Fibroblast of skin of back (primary cell): ENCODE data around the gene SLC25A36. TPM values are rescaled to one million over a fixed set of nuclear protein-coding genes. Genes with fewer than 3 reads are reported as not detected.

Experiments used
- DNase-seq: peaks from one replicate; pipeline ENCODE4 v3.0.0-alpha.2; 2013
- polyA plus RNA-seq, 2 experiments: library from polyadenylated mRNA; unstranded; fragments of 120-200 nt; gene quantifications; one replicate each; pipeline ENCODE4 v1.2.1, GENCODE V29; 2013; ENCODE audit not compliant: insufficient read length in 2 of 2

Gene SLC25A36, protein sequence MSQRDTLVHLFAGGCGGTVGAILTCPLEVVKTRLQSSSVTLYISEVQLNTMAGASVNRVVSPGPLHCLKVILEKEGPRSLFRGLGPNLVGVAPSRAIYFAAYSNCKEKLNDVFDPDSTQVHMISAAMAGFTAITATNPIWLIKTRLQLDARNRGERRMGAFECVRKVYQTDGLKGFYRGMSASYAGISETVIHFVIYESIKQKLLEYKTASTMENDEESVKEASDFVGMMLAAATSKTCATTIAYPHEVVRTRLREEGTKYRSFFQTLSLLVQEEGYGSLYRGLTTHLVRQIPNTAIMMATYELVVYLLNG
- 39.1 TPM for polyA plus RNA-seq (2013, experiment 1 of 2; ENCODE audit: insufficient read length)
- 47.6 TPM for polyA plus RNA-seq (2013, experiment 2 of 2; ENCODE audit: insufficient read length)

DNA sequence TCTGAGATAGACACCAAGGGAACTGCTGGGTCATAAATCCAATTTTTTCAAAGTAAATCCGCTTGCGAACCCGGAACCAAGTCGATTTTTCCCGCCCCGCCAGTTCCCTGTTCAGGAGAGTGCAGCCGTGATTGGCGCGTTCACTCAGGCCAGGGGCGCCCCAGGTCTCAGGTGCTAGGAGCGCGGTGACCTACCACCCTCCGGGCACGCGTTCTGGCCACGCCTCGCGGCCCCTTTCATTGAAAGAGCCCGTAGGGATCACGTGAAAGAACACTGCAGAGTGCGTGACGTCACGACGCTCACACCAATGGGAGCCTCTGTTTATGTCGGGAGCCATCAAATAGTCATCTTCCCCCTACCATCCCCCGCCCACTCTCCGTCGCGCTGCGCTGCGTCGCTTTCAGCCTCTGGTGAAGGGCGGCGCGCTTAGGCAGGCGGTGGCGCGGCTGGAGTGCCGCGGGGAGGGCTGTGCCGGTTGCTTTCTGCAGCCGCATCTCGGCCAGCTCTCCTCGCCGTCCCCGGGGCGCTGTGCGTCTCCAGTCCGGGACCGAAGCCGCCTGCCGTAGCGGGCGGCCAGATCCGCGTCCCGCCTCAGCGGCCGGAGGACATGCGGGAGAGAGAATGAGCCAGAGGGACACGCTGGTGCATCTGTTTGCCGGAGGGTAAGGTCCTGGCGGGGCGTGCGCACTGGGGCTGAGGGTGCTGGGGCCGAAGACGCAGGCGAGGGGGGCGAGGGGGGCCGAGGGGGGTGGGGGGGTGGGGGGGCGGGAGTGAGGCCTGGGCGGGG lies at the start of gene SLC25A36:
Gene SLC25A36 (plus strand): TSS at position 403 of the 787 bp plus-strand sequence. CDS start 219 bp downstream, at position 622.
- peak; percentile 98 for DNase-seq

DNA sequence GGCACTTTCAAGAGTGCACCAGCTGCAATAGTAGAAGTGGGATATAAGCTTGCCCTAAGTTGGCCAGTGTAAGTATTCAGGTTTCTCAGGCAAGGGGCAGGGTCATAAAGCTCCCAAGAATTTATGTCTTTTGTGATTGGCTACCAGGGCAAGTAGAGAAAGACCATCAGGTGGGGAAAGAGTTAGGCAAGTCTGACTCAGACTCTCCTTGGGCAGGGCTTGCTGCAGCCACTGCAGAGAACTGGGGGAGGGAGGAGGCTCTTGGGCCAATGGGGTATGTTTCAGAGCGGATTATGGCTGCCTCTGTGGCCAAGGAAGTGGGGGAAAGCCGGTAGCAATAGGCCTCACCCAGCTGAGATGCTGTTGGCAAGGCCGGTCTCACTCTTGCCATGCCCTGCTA lies 44.6 kb upstream of the SLC25A36 start:
- no peak for DNase-seq

DNA sequence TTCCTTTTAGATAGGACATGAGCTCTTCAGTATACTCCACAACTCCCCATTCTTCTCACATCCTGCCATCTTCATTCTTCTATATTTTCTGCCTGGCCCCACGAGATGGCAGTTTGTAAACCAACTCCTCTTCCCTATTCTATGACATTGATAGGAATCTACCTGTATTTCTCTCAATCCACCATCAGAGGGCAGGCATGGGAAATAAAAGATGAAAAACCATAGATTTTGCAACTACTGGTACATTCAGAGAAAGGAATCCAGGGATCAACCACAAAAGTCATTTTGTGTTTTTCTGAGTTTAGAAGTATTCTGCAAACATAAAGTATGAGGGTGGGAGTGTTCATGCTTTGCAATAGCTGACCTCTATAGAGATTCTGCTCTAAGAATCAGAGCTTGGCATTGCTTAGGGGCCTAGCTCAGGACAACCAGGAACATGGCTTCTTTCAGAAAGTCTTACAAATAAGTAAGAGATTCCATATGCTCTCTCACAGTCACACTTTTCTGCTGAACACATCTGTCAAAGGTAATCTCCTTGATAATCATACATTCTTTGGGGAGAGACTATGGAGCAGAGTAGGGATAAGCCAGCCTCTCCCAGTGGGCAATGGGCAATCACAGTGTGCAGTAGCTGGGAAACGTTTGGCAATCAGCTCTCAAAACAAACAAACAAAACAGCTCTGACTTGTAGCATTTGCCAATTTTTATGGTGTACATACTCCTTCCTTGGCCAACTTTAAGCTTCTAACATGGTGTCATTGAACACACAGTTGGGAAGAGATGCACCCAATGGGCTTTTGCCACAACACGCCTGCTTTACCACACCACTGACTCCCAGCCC lies 43.1 kb upstream of the SLC25A36 start:
- DNase-seq, result peak; percentile 75

DNA sequence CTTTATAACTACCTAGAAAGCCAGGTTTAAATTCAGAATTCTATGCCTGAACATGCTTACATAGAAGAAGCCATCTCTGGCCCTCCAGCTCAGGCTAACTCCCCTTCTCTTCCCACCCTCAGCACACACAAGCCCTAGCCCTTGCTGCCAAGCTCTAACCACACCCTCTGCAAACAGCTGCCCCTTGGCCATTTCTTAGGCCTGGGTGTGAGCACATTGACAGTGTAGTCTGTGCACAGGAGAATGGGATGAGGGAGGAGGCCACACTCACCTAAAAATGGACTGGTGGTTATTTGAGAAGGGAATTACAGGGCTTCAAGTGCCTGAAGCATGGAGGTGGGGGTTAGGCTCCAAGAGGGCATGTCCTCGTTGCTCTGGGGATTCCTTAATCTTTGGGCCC lies 42.3 kb upstream of the SLC25A36 start:
- DNase-seq, result no peak

DNA sequence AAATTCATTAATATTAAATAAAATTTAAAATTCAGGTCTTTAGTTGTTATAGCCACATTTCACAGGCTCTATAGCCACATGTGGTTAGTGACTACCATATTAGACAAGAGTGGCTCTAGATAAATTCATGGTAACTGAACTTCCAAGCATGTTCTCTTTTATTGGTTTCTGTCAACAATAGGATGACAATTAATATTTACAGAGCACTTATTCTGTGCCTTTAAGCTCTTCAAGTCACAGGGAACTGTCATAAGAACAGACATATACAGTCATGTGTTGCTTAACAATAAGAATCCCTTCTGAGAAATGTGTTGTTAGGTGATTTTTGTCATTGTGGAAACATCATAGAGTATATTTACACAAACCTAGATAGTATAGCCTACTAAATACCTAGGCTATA lies 38.8 kb upstream of the SLC25A36 start:
- no peak for DNase-seq

DNA sequence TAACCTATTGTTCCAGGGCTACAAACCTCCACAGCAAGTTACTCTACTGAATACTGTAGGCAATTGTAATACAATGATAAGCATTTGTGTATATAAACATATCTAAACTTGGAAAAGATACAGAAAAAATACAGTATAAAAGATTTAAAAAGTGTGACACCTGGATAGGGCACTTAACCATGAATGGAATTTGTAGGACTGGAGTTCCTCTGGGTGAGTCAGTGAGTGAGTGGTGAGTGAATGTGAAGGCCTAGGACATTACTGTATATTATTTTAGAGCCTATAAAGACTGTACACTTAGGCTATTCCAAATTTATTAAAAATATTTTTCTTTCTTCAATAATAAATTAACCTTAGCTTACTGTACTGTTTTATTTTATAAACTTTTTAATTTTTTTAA lies 38.4 kb upstream of the SLC25A36 start:
- peak; percentile 10 for DNase-seq

DNA sequence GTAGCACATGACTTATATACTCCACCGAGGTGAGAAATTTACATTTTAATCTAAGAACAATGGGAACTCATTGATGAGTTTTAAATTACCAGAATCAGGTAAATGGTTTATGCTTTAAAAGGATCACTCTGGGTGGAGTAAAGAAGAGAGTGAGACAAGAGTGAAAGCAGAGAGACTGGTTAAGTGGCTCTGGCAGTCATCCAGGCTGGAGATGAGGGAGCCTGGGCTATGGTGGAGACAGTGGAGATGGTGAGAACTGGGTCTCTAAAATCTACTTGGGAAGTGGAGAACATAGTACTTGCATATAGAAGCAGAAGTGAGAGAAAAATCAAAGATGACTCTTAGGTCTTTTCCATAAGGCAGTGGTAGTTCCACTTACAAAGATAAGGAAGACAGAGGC lies 37.1 kb upstream of the SLC25A36 start:
- DNase-seq, result no peak

DNA sequence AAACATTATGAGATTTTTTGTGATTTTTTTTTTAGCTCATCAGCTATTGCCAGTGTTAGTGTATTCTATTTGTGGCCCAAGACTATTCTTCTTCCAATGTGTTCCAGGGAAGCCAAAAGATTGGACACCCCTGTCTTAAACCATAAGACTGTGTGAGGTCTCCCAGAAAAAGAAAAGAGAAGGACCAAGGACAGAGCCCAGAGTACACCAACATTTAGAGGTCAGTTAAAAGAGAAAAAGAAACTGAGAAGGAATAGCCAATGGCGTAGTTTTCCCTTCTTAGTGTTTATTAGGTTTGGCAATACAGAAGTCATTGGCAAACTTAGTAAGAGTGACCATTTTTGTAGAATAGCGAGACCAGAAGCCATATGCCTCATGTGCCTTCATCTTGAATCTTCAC lies 36.1 kb upstream of the SLC25A36 start:
- DNase-seq, result no peak

DNA sequence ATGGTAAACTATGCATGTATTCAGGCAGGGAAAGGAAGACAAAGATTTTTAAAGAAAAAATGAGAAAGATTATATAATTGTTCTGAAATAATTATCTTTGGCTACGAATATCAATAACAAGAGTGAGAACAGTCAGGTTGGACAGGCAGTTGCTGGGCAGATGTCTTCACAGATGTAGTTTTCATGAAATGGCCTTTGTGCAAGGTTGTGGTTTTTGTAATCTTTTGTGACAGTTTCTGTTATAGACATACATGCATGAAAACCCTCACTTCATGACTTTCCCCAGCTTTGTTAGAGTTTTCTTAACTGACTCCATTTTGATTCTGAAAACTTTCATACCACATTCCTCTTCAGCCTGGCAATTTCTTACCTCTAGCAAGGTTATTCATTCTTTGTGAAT lies 34.9 kb upstream of the SLC25A36 start:
- no peak for DNase-seq

DNA sequence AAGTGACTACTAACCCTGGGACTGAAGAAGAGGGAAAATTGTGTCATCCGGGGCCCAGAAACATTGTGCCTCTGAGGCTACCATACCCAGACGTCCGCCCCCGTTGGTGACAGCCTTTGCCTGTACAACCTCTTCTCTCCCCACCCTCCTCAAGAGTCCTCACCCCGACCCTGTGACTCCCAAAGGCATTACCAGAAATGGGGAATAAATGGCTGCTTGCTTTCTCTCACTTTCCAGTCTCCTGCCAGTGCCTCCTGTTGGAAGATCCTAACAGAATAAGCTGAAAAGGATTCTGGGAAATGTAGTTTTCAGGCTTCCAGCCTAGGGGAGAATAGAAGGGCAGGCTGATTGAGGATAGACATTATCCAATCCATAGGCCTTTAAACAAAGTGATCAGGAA lies 30.8 kb upstream of the SLC25A36 start:
- DNase-seq, result peak; percentile 16

DNA sequence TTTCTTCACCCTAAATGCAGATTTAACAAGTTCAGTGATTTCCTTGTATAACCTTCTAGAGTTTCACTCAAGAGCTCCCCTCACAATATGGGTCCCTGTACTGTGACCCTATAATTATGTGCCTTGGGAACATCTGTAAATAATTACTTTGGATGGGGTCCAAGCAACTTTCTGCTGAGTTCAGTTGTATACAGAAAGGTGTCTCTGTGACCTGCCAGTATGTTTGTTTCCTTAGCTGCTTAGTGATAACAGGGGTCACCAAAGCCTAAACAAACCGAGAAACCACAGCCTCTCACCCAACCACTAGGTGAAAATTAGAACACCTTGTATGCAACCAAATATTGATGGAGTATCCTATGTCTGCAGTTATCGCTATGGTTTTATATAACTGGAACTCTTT lies 29.8 kb upstream of the SLC25A36 start:
- no peak for DNase-seq

DNA sequence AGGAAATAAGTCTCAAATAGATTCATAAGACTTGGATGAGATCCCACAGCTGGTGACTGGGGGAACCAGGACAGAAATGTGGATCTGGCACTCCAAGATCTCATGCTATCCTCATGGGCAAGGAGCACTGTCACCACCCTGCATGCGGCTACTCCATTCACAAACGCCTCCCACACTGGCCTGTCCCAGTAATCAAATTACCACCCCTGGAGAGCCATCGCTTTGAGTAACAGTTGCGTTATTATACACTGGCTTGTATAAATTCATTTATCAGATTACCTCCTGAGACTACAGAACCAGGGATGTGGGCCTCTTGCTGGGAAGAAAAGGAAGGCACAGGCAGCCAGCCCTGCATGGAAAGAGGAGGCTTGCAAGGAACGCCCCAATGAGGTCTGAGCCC lies 27.9 kb upstream of the SLC25A36 start:
- no peak for DNase-seq

DNA sequence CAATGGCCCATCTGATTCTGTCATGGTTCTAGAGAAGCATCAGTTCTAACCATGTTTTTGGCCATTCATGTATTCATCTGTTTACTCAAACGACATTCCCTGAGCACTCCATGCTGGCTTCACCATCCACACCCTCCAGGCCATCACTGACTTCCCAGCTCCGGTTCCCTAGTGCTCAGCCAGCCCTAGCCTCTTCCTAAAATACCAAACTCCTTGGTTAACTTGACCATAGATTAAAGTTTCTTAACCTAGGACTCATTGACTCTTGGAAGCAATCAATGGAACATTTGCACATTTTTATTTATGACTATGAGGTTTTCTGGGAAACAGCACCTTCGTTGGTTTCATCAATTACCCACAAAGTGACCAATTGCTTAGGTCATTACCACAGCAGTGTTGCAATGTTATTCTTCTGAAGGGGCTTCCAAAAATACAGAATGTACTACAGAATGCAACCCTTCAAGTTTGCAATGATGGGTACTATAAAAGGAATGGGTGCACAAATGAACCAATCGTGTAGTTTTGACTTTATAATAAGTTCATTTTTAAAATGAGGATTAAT lies 27.2 kb upstream of the SLC25A36 start:
- DNase-seq, result no peak

DNA sequence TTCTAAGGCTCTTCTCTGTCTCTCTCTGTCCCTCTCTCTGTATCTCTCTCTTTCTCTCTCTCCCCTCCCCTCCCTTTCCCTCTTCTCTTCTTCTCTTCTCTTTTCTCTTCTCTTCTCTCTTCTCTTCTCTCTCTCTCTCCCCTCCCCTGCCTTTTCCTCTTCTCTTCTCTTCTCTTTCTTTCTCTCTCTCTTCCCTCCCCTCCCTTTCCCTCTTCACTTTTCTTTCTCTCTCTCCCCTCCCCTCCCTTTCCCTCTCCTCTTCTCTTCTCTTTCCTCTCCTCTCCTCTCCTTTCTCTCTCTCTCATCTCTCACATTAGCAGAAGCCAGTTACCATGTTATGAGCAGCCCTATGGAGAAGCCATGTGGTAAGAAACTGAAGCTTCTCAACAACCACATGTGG lies 25.0 kb upstream of the SLC25A36 start:
- no peak for DNase-seq

DNA sequence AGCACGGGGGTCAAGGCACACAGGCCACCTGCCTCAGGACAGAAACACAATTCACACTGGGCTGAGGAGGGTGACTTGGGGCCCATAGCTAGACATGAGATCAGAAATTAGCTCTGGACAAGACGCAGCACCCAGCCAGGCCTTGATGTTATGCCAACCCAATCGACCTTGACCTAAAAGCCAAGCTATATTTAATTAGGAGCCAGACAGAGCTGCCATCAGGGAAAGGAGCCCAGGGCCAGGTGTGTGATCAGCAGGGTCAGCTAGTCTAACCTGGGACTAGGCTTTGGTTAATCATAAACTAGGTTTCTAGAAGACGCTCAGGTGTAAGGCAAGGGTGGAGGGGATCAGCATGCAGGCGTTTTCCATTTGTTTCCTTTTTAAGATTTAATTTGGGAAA lies 23.9 kb upstream of the SLC25A36 start:
- no peak for DNase-seq

DNA sequence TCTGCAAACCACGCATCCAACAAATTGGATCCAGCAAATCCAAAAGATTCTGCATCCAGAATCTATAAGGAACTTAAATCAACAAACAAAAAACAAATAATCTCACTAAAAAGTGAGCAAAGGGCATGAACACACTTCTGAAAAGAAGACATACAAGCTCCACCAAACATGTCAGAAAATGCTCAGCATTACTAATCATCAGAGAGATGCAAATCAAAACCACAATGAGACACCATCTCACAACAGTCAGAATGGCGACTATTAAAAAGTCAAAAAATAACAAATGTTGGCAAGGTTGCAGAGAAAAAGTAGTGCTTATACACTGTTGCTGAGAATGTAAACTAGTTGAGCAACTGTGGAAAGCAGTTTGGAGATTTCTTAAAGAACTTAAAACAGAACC lies 21.6 kb upstream of the SLC25A36 start:
- no peak for DNase-seq

DNA sequence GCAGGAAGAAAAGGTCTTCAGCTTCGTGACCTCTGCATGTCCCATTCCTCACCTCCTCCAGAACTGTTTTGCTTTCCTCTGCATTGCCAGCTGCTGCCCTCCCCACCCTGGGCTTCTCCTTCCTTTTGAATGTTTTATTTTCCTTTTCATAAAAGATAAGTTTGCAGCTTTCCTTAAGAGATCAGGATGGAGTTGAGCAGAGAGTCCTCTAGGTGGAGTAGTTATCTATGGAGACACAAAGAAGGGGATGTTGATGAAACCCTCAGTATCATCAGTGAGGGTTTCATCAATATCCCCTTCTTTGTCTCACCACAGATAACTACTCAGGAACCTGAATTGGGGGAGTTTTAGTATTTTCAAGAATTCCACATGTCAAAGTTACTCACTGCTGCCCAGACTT lies 19.0 kb upstream of the SLC25A36 start:
- DNase-seq, result peak; percentile 17

DNA sequence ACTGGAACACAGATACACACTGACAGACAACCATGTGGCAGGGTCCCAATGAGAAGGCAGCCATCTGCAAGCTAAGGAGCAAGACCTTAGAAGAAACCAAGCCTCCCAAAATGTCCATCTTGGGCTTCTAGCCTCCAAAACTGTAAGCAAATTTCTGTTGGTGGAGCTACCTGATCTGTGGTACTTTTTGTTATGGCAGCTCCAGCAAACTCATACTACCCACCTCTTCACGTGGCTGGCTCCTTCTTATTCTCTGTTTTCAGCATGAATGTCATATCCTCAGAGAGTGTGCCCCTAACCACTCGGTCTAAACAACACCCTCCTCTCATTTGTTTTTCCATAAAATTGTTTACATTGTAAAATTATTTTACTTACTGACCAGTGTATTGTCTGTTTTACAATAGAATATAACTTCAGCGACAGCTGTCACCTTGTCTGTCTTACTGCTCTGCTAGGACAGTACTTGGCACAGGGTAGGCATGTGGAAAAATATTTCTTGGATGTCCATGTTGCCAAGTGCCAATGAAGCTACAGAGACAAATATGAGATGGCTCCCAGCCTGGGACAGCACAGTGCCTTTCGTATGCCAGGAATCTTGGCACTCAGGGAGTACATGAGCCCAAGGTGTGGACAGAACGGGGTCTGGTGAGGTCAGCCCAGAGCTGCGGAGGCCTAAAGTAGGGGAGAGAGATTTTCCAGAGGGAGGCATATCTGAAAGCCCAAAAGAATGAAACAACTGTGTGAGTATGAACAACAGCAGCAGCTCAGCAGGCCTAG lies 17.4 kb upstream of the SLC25A36 start:
- no peak for DNase-seq

DNA sequence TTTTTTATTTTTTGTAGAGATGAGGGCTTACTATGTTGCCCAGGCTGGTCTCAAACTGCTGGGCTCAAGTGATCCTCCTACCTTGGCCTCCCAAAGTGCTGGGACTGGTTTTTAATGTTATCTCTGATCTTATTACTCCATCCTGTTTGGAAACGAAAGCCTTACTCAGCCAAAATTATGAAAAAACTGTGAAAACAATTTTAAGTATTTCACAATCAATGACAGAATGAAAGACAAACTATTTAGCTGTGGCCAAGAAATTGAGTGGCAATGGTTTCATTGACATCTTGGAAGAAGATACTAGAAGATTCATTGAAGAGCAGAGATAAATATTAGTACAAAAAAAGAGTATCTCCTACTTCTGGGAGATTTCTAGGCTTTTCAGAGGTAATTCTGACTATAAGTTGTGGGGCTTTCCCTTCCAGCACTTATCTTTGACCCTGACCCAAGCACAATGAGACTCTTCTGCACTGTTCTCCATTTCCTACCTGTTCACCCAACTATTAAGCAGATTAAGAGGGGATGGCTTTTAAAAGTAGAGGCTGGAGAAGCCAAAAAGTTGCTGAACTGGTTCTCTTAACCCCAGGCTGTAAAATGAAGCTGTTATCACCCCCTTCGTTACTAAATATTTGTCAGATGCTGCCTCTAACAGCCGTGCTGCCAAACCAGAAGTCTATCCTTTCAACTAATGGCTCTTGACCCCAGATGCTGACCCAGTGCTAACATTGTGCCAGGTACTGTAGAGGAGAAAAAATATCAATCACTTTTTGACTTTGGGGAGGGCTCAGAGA lies 14.2 kb upstream of the SLC25A36 start:
- no peak for DNase-seq

DNA sequence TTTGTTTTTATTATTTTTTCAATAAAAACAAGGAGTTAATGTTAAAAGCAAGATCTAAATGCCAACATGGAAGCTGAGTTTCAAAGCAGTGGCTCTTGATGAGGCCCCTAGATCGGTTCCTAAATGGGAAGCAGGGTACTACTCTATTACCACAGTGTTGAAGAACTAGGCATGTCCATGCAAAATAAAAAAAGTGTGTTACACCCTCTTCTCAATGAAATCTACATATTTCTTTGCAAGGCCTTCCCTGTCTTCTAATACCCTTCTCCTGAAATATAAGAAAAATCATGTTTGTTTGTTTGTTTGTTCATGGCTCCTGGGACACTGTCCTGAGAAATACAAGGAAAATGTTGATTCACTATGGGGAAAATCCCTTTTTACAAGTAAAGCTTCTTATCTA lies 12.2 kb upstream of the SLC25A36 start:
- DNase-seq, result no peak

DNA sequence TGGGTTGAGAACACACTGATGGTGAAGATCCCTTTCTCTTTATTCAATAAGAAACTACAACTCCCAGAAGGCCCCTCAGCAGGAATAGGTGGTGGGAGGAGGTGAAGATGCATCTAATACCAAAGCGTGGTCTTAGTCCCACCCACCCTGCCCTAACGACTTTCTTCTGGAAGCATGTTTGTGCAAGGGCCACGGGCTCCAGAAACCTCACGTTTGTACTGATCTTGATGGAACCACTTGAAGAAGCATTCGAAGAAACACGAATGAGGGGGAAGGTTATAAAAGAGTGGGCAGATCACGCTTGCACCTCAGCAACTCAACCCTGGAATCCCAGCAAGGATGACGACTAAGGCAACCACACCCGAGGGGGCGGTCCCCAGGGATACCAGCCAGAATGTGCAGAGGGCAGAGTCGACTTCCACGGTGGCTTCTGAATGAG lies 10.6 kb upstream of the SLC25A36 start:
- DNase-seq, result peak; percentile 7
